ENCODE measurements around the gene CBFA2T3.

CBFA2T3 gene

GRCh38 chr16:88851616-88852015, 125.4 kb downstream of the CBFA2T3 start:
- DNase-seq, result no peak

DNA sequence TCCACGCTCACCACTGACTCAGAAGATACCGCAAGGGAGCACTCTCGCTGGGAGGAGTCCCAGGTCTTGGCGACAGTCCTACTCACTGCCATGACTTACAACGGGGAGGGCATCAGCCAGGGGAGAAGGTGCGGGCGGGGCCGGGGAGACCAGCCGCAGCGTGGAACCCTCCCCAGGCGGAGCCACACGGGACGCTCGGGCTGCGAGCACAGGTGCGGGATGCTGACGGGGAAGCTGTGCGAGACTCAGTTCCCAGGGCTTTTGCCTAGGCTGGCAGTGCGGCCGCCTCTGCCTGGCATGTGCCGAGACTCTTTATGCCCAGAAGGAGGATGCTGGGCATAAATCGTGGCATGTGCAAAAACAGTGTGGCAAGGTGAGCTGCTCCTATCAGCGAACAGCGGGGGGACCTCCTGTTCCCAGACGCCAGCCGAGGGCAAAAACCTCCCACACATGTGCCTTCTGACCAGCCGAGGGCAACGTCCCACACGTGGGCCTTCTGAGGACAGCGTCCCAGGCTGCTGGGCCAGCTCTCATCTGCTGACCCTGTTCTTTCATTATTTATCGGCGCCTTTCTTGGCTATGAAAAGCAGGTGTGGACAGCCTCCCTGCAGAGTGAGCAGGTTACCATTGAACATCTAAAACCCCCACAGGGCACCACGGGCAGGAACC, 126.3 kb downstream of the CBFA2T3 start:
- no peak for DNase-seq

GRCh38 chr16:88848557-88848956, 128.4 kb downstream of the CBFA2T3 start:
- no peak for DNase-seq

DNA sequence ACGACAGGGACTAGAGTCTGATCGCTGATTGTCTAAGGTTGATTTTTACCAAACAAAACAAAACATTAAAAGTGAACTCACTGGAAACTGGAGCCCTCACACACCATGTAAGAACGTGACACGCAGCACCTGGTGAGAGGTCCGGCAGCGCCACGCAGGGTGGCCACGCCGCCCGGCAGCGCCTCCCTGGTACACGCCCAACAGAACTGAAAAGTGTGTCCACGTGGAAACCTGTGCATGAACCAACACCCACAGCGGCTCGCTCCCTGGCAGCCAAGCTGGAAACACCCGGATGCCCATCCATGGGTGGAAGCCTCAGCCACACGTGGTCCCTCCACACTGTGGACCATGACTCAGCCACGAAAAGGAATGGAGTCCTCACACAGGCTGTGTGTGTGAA, 129.4 kb downstream of the CBFA2T3 start:
- no peak for DNase-seq

DNA sequence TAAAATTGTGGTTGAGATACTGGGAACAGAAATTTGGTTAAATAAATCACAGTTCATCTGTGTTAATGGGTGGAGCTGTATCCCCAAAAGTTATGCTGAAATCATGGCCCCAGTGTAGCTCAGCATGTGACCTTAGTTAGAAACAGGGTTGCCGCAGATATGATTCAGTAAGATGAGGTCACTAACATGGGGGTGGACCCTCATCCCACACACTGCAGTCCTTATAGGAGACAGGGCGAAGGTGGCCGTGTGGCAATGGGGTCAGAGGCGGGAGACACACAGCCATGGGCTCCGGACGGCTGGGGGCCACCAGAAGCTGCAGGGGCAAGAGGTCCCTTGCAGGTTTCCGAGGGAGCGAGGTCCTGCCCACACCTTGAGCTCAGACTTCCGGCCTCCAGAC, 130.9 kb downstream of the CBFA2T3 start:
- no peak for DNase-seq

- peak; percentile 5 for DNase-seq
Observed at GRCh38 chr16:88844419-88845036, 132.5 kb downstream of the CBFA2T3 start.

DNA sequence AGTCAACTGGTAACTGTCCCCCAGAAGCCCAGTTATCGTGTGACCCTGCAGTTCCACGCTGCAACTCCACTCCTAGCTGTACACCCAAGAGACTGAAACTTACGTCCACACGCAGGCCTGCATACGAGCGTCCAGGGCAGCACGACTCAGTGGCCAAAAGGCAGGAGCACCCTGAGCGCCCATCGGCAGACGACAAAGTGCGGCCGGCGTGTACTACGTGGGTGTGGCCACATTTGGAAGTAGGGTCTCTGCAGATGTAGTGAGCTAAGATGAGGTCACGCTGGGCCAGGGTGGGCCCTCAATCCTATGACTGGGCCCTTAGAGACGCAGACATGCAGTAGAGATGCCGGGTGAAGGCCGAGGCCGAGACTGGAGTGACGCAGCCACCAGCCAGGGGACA, 133.8 kb downstream of the CBFA2T3 start:
- DNase-seq, result no peak

DNA sequence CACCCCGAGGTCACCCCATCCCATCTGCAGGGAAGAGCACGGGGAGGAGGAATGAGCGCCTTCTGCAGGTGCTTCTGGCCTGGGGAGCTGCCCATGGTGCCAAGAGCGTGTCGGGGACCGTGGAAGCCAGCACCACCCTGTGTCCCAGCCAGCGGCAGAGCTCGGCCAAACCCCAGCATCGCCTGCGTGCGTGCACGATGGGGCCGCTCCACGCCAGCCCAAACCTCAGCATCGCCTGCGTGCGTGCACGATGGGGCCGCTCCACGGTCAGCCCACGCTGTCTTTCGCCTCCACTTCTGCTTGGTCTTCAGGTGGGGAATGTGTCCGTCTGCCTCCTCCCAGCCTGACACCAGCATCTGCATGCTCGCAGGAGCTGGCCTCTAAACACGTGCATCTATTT, 134.2 kb downstream of the CBFA2T3 start:
- no peak for DNase-seq

- no peak for DNase-seq
Observed at GRCh38 chr16:88842308-88842756, 134.7 kb downstream of the CBFA2T3 start.

- DNase-seq, result no peak
Observed at GRCh38 chr16:88841521-88842307, 135.3 kb downstream of the CBFA2T3 start.

GRCh38 chr16:88840600-88841215, 136.3 kb downstream of the CBFA2T3 start:
- DNase-seq, result no peak

DNA sequence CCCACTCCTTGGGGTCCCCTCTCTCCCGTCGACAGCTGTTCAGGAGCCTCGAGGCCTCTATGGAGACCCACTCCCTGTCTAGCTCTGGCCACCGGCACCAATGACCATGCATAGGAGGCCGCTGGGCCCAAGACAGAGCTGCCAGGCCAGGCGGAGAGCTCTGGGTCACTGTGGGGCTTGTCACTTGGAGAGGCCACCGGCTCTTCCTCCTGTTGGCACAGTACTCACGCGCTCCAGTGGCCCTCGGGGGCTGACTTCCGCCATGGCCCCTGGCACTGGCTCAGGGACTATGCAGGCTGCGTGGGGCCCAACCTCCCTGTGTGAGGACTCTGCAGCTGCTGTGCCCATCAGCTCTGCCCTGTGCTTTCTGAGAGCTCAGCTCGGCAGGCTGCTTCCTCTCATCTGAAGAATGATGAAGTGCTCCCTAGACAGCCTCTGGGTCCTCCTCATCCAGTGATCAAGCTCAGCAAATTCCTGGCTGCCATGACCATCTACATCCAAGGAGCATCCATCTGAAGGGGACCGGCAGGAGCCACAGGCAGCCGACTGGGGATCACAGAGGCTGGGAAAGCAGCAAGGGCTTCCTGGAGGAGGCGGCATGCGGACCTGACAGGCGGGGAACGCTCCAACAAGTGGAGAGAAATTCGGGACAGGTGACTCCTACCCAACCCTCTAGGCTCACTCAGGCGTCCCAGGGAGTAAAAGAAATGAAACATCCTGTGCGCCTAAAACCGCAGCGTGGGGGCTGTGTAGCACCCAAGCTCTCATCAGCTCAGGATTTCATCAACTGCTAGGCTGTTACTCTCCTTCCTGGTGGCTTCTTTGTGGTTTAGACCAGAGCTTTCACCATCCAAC, 137.0 kb downstream of the CBFA2T3 start:
- DNase-seq, result no peak

GRCh38 chr16:88839026-88839529, 137.9 kb downstream of the CBFA2T3 start:
- no peak for DNase-seq

DNA sequence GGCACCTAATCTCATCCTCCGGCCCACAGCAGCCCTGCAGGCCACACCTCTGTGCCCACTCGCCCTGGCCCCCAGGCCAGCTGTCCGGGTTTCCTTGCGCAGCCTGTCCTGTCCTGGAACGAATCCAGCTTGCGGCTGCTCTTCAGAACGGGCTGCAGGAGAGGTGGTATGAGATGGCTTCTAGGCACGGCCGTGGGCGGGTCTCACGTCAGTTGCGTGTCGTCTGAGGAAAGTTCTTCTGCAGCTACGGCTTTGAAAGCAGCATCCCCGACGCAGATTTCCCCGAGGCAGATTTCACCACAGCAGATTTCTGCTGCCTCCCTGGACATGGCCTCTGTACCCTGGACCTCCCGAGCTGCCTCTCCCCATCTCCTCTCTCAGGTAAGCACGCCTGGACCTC, 138.4 kb downstream of the CBFA2T3 start:
- no peak for DNase-seq

DNA sequence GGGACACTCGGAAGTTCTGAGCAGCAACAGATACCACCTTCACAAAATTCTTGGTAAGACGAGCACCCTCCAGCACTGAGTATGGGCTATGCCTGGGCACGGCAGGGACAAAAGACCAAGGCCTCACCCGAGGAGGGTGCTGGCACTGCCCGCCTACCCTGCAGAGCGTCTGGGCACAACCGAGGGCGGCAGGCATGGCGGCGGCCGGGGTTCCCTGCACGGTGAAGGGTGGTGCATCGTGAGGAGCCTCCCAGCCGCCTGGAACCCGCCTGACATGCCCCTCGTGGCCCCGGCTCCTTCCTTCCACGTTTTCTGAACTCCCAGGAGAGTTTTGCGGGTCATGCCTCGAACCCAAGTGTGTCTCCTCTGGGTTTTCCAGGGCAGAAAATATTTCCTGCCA, 139.2 kb downstream of the CBFA2T3 start:
- DNase-seq, result no peak

DNA sequence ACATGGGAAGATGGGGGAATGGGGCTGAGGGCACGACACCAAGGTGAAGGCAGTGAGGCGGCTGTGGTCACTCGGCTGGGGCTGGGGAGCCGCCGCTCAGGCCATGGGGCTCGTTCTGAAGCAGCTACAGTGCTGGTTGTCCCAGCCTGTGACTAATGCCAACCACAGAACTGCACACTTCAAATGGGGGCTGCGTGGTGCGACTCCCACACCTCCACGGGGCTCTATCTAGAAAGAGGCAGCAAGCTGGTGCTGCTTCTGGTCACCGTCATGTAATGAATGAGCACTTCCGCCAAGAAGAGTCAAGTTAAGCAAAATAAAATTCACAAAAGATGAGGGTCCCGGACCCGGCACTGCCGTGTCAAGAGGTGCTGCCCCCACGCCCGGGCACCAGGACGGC, 140.2 kb downstream of the CBFA2T3 start:
- DNase-seq, result no peak

DNA sequence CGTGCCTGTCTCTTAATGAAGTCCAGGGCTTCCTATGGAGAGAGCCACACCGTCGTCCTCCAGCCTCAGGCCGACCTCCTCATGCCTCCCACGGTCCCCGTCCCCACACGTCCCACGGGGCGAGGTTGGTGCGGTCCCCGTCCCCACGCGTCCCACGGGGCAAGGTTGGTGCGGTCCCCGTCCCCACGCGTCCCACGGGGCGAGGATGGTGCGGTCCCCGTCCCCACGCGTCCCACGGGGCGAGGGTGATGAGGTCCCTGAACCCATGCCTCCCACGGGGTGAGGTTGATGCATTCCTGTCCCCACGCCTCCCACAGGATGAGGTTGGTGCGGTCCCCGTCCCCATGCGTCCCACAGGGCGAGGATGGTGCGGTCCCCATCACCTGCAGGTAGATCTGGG, 141.2 kb downstream of the CBFA2T3 start:
- no peak for DNase-seq

- no peak for DNase-seq
Observed at GRCh38 chr16:88835383-88835782, 141.6 kb downstream of the CBFA2T3 start.

- no peak for DNase-seq
Observed at GRCh38 chr16:88834670-88835069, 142.3 kb downstream of the CBFA2T3 start.

DNA sequence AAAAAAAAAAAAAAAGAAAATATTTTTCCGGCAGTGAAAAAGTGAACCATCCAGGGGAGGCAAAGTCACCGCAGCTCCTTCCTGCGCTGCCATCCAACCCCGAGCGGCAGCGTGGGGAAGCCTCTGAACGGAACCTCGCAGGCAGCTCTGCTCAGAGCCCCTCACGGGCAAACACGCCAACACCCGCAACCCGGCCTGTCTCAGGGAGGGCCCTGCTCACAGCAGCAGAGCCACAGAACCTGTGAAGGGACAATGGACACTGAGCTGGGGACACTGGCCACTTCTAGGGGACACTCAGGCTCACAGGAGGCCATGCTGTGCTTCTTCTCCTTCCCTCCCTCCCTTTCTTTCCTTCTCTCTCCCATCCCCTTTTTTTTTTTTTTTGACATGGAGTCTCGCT, 143.9 kb downstream of the CBFA2T3 start:
- no peak for DNase-seq

- DNase-seq, result no peak
Observed at GRCh38 chr16:88831838-88832237, 145.2 kb downstream of the CBFA2T3 start.

DNA sequence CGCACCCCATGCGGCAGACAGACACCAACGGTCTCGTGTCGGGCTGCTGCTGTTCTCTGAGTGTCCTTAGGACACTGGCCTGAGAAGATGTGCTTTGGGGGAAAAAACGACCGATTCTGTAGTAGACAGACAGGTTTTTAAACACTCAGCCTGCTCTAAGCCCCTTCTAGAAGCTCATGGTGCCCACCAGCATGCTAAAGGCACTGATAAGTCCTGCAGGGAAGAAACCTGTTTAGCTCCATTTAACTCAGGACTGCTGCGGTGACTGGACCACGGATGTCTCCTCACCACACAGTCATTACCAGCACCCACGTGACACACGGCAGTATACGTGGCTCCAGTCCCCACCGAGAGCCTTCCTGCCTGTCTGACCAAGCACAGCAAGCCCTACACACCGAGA, 146.2 kb downstream of the CBFA2T3 start:
- no peak for DNase-seq
